ENCODE measurements around the gene PDE1C.

DNA sequence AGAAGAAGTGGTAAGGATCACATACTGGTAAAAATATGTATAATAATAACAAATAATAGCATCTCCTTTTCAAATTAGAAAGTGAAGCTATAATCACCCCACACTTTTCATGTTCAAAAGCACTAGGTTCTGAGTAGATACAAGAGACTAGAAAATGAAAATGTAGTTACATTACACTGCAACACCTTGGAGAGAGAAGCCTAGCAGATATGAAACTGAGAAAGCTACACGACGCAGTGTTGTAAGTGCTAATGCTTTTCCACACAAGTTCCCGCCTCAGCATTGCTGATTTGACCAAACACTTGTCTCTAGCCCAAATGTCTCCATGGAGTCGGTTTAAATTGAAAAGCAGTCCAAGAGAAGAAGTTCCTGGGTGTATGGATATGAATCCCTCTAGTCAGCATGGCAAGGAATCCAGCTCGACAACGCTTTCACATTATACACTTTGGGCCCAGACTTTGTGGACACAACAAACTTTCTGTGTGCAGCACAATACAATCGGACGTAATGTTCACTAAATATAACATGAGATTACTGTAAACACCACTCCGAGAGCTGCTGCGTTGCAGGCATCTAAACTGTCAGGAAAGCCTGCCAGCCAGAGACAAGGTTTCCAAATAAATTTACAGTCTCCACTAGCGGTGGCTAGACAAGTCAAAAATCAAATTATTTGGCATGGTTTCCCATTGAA is 1.7 kb downstream of the PDE1C start:
- TF ChIP-seq, protein P1, sequence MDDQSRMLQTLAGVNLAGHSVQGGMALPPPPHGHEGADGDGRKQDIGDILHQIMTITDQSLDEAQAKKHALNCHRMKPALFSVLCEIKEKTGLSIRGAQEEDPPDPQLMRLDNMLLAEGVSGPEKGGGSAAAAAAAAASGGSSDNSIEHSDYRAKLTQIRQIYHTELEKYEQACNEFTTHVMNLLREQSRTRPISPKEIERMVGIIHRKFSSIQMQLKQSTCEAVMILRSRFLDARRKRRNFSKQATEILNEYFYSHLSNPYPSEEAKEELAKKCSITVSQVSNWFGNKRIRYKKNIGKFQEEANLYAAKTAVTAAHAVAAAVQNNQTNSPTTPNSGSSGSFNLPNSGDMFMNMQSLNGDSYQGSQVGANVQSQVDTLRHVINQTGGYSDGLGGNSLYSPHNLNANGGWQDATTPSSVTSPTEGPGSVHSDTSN (IDR thresholded peaks at IDR 0.05) = no peak
- TF ChIP-seq EZH2phosphoT487 (IDR thresholded peaks at IDR 0.05; ENCODE audit: borderline replicate concordance, low read depth) = no peak
- TF ChIP-seq CTCF (IDR thresholded peaks at IDR 0.05) = no peak
- no peak for TF ChIP-seq MAX (IDR thresholded peaks at IDR 0.05; ENCODE audit: low read depth)

Data from SK-N-SH (cell line).